Mesodermal cell (in vitro differentiated cells): ENCODE data around the gene MAPKBP1. TPM values are rescaled to one million over a fixed set of nuclear protein-coding genes. Genes with fewer than 3 reads are reported as not detected.
"Not testable (repeated sequence)": the region's sequence is repeated elsewhere in the genome, so short reads cannot be mapped to it uniquely, and the experiment has no call there.

Experiments used
- H3K27ac ChIP-seq: 2 replicates; pipeline ENCODE4 v1.7.0; 2013; ENCODE audit warnings: mild to moderate bottlenecking, low read depth, low read length, moderate library complexity; ENCODE audit not compliant: severe bottlenecking
- H3K36me3 ChIP-seq: 2 replicates; pipeline ENCODE4 v1.7.1; 2013; ENCODE audit warnings: mild to moderate bottlenecking, low read length, moderate library complexity; ENCODE audit not compliant: control insufficient read depth, insufficient read depth
- H3K4me1 ChIP-seq: one replicate; pipeline ENCODE4 v1.7.1; 2013; ENCODE audit warnings: mild to moderate bottlenecking, low read length; ENCODE audit not compliant: insufficient read depth, control insufficient read depth, poor library complexity, severe bottlenecking
- H3K4me3 ChIP-seq: 2 replicates; pipeline ENCODE4 v1.7.0; 2013; ENCODE audit warnings: low read length, control low read depth, mild to moderate bottlenecking; ENCODE audit not compliant: insufficient read depth, poor library complexity, severe bottlenecking; ENCODE audit errors: extremely low read depth
- H3K9me3 ChIP-seq: 2 replicates; pipeline ENCODE4 v1.7.1; 2013; ENCODE audit warnings: mild to moderate bottlenecking, low read length, moderate library complexity; ENCODE audit not compliant: control insufficient read depth
- WGBS, 2 experiments: methylation state at CpG; one replicate each; pipeline ENCODE4 v1.1.5; 2013; ENCODE audit warnings: missing lambda C conversion rate in 2 of 2; ENCODE audit not compliant: insufficient coverage in 2 of 2; 5-methylcytosine and 5-hydroxymethylcytosine counted together
- polyA plus RNA-seq, 2 experiments: library from polyadenylated mRNA; stranded (reverse); fragments of 50-300 nt; gene quantifications; one replicate each; pipeline ENCODE4 v1.2.3, GENCODE V29; 2013

Gene MAPKBP1, protein sequence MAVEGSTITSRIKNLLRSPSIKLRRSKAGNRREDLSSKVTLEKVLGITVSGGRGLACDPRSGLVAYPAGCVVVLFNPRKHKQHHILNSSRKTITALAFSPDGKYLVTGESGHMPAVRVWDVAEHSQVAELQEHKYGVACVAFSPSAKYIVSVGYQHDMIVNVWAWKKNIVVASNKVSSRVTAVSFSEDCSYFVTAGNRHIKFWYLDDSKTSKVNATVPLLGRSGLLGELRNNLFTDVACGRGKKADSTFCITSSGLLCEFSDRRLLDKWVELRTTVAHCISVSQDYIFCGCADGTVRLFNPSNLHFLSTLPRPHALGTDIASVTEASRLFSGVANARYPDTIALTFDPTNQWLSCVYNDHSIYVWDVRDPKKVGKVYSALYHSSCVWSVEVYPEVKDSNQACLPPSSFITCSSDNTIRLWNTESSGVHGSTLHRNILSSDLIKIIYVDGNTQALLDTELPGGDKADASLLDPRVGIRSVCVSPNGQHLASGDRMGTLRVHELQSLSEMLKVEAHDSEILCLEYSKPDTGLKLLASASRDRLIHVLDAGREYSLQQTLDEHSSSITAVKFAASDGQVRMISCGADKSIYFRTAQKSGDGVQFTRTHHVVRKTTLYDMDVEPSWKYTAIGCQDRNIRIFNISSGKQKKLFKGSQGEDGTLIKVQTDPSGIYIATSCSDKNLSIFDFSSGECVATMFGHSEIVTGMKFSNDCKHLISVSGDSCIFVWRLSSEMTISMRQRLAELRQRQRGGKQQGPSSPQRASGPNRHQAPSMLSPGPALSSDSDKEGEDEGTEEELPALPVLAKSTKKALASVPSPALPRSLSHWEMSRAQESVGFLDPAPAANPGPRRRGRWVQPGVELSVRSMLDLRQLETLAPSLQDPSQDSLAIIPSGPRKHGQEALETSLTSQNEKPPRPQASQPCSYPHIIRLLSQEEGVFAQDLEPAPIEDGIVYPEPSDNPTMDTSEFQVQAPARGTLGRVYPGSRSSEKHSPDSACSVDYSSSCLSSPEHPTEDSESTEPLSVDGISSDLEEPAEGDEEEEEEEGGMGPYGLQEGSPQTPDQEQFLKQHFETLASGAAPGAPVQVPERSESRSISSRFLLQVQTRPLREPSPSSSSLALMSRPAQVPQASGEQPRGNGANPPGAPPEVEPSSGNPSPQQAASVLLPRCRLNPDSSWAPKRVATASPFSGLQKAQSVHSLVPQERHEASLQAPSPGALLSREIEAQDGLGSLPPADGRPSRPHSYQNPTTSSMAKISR (N-terminal part only)
- polyA plus RNA-seq (2013, experiment 1 of 2), result 11.2 TPM
- 11.3 TPM for polyA plus RNA-seq (2013, experiment 2 of 2)

DNA sequence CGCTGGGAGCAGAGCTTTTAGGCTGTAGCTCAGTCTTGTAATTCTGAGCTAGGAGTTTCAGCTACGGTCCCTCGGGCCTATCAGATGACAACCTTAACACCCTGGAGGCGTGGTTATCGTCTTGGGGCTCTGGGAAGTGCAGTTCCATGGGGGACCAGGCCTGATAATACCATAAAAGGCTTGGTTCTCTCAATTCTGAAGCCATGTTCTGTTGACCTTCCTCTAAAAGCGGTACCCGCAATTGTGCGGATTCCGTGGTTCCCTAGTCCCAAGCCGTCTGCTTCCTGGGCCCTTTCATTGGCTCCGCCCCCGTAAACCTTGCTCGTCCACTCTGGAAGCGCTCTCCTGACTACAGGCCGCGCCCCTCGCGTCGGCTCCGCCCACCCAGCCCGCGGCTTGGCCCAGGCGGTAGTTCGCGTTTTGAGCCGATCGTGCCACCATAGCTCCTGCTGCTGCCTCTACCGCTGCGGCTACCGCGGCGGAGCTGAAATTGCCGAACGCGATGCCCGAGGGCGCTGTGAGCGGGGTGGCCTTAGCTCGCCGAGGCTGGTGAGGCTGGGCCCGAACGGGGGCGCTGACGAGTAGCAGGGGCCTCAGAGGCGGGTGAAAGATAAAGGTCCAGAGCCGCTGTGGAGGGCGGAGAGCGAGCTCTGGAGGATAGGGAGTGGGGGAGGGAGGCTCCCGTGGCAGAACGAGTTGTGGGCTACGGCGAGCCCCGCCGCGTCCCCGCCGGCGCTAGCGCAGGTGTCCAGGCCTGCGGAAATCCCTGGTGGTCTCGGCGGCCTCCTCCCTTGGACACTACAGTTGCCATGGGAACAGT lies at the start of gene MAPKBP1:
TSS of gene MAPKBP1 (plus strand) at position 423 of the 820 bp plus-strand sequence. CDS start 792 bp downstream, outside the sequence.
- 0 to 1% methylated on average over 46 to 55 of the region's 62 CpGs for WGBS, 2 experiments
- Histone ChIP-seq H3K36me3 (peaks cover 17% of the 10 kb centered on the region), H3K27ac (peak within 1 kb of the TSS; percentile 85), H3K4me3 (peak within 1 kb of the TSS; percentile 67), H3K4me1 (peaks cover 29% of the 10 kb centered on the region), H3K9me3 (no peaks in the 10 kb centered on the region)

DNA sequence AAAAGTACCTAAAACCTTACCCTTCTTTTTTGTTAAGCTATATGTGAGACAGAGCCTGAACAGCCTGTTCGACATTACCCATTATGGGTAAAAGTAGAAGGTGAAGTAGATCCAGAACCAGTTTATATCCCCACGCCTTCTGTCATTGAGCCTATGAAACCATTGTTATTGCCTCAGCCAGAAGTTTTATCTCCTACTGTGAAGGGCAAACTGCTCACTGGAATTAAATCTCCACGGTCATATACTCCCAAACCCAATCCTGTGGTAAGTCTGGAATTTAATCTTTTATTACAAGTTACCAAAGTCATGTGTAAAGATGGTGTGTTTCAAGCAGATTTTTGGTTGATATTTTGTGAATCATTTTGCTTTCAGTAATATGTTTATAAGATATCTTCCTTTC lies 47.1 kb upstream of the MAPKBP1 start:
- 100% methylated on average over 1 of the region's 3 CpGs; no CpG with 5 or more reads in 1 of the 2 experiments for WGBS, 2 experiments
- H3K36me3 ChIP-seq, result peaks cover 37% of the 10 kb centered on the region
- no peak overlapping the region for H3K4me3 ChIP-seq
- H3K9me3 ChIP-seq, result no peaks in the 10 kb centered on the region
- no peaks in the 10 kb centered on the region for H3K4me1 ChIP-seq
- H3K27ac ChIP-seq, result no peak overlapping the region

DNA sequence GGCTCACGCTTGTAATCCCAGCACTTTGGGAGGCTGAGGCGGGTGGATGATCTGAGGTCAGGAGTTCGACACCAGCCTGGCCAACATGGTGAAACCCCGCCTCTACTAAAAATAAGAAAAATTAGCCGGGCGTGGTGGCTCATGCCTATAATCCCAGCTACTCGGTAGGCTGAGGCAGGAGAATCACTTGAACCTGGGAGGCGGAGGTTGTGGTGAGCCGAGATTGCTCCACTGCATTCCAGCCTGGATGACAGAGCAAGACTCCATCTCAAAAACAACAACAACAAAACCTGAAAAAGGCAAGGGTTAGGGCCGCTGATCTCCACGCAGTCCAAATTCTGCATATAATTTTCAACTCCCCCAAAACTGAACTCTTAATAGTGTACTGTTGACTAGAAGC lies 46.2 kb upstream of the MAPKBP1 start:
- H3K4me3 ChIP-seq, H3K27ac ChIP-seq, H3K4me1 ChIP-seq, H3K9me3 ChIP-seq: not testable (repeated sequence)
- 97 to 98% methylated on average over 6 to 9 of the region's 11 CpGs for WGBS, 2 experiments
- H3K36me3 ChIP-seq, result peaks cover 38% of the 10 kb centered on the region

DNA sequence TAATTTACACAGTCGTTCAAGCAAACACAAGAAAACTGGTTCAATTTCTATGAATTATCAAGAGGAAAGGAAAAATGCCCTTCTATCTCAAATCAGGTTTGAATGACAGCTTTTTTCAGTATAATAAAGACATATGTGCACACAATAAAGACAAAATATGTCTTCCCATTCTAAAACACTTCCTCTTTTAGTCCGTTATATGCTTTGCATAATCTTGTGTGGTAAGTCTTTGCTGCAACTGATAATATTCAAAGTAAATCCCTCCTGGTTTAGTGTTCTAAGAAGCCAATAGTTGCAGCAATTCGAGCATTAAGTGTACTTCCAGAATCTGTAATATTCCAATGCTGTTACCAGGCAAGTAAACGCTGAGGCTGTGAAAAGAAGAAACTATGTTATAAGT lies 43.7 kb upstream of the MAPKBP1 start:
- Histone ChIP-seq H3K36me3 (peaks cover 61% of the 10 kb centered on the region), H3K4me1 (no peaks in the 10 kb centered on the region), H3K9me3 (no peaks in the 10 kb centered on the region), H3K27ac (no peak overlapping the region), H3K4me3 (no peak overlapping the region)
- 100% methylated on average over 2 of the region's 4 CpGs; no CpG with 5 or more reads in 1 of the 2 experiments for WGBS, 2 experiments

DNA sequence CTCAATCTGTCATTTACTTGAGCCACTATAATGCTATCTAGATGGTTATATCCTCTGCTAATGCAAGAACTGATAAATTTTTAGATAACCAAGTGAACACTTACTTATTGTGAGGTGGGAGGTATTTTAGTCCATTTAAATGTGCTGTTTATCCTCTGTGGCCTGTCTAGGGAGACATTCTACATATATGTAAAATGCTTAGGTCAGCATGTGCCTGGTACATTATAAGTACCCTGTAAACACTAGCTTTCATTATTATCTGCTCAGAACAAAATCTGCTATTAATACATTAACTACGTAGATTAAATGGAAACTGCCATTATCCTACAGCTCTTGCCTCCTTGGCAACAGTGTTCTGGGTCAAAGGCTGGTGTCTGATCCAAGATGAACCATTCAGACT lies 41.8 kb upstream of the MAPKBP1 start:
- Histone ChIP-seq H3K4me1 (no peaks in the 10 kb centered on the region), H3K4me3 (no peak overlapping the region), H3K9me3 (no peaks in the 10 kb centered on the region), H3K27ac (no peak overlapping the region), H3K36me3 (peaks cover 78% of the 10 kb centered on the region)
- 100% methylated on average over 1 of the region's 1 CpG for WGBS, 2 experiments

DNA sequence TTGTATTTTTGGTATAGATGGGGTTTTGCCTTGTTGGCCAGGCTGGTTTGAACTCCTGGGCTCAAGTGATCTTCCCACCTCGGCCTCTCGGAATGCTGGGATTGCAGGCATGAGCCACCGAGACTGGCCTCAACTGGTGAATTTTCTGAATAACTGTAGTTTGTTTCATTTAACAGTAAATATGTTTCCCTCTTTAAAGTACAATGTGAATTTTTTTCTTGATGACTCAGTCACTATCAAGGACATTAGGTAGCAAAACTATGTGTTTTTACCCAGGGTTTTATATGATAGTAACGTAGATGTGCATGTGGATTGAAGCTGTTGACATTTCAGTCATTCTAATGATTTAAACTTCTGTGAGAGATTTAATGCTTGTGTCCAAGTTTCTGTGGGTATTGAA lies 40.2 kb upstream of the MAPKBP1 start:
- Histone ChIP-seq H3K27ac (no peak overlapping the region), H3K4me3 (no peak overlapping the region), H3K36me3 (peaks cover 85% of the 10 kb centered on the region), H3K9me3 (no peaks in the 10 kb centered on the region), H3K4me1 (no peaks in the 10 kb centered on the region)
- 94 to 100% methylated on average over 1 to 3 of the region's 4 CpGs for WGBS, 2 experiments

DNA sequence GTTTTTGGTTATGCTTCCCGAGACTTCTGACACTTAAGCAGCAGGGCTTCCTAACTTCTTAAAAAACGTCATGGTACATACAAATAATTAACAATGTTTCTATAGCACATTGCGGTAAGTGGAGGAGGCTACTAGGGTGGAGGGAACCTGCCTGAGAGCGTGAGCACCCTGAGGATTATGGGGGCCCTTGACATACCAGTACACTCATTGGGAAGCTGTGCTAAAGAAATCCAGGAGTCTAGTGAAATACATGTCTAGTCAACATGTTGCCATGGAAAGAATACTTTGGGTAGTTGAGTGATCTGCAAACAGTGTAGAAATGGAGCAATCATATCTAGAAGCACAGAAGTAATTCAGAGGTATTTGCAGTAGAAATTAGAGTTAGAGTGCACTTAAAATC lies 39.2 kb upstream of the MAPKBP1 start:
- 100% methylated on average over 1 of the region's 4 CpGs for WGBS, 2 experiments
- Histone ChIP-seq H3K27ac (no peak overlapping the region), H3K9me3 (no peaks in the 10 kb centered on the region), H3K36me3 (peaks cover 87% of the 10 kb centered on the region), H3K4me1 (no peaks in the 10 kb centered on the region), H3K4me3 (no peak overlapping the region)

DNA sequence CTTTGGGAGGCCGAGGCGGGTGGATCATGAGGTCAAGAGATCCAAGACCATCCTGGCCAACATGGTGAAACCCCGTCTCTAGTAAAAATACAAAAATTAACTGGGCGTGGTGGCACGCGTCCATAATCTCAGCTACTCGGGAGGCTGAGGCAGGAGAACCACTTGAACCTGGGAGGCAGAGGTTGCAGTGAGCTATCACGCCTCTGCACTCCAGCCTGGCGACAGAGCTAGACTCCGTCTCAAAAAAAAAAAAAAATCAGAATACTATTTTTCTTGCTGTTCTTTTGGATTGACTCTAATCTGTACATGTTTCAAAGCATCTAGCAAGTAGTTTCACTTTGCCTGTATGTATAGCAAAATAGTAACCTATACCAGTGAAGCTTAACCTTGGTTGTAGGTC lies 38.8 kb upstream of the MAPKBP1 start:
- H3K9me3 ChIP-seq, H3K4me3 ChIP-seq, H3K27ac ChIP-seq, H3K4me1 ChIP-seq: not testable (repeated sequence)
- peaks cover 88% of the 10 kb centered on the region for H3K36me3 ChIP-seq
- 95 to 100% methylated on average over 8 to 9 of the region's 10 CpGs for WGBS, 2 experiments

DNA sequence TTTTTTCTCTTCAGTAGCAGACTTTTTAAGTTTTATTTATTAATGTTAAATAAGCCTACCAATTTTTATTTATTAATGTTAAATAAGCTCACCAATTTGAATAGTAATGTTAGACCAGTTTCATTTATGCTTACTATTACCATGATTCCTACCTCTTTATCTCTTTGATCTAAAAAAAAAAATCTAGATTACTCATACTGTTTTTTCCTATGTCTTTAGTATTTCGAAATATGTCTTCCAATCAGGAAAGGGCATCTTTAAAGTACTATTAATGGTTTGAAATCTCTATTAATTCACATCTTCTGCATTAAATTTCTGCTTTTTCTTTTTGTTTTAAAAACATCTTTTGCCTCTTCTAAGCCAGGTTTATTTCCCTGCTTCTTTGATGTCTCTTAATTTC lies 27.5 kb upstream of the MAPKBP1 start:
- Histone ChIP-seq H3K4me1 (no peaks in the 10 kb centered on the region), H3K36me3 (peaks cover 52% of the 10 kb centered on the region), H3K27ac (no peak overlapping the region), H3K9me3 (no peaks in the 10 kb centered on the region), H3K4me3 (no peak overlapping the region)
- WGBS, 2 experiments, result no CpG with 5 or more reads among the region's 1 CpG

DNA sequence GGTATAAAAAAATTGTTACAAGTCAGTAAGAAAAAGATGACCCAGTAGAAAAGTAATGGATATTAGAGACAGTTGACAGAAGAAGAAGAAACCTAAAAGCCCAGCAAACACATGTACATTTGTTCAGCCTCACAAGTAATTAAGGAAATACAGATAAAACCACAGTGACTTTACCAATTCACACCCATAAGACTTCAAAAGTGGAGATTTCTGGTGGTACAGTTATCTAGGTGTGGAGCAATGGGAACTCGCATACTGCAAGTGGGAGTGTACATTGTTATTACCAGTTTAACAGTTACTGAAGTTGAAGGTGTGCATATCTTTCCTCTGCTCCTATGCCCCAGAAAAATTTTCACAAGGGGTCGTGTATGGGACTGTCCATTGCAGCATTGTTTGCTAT lies 18.1 kb upstream of the MAPKBP1 start:
- WGBS, 2 experiments, result no CpG with 5 or more reads among the region's 2 CpGs
- Histone ChIP-seq H3K4me1 (no peaks in the 10 kb centered on the region), H3K36me3 (peaks cover 50% of the 10 kb centered on the region), H3K4me3 (no peak overlapping the region), H3K27ac (no peak overlapping the region), H3K9me3 (no peaks in the 10 kb centered on the region)
